Measurements from ENCODE around the gene SNX33. TPM values are rescaled to one million over a fixed set of nuclear protein-coding genes. Genes with fewer than 3 reads are reported as not detected.

Gene SNX33
- total and polyA plus RNA-seq, 2 of the 13 experiments (the other 11 are each of a cell fraction or from before 2014, with no cell fraction given): 11.0 to 11.6 TPM

DNA sequence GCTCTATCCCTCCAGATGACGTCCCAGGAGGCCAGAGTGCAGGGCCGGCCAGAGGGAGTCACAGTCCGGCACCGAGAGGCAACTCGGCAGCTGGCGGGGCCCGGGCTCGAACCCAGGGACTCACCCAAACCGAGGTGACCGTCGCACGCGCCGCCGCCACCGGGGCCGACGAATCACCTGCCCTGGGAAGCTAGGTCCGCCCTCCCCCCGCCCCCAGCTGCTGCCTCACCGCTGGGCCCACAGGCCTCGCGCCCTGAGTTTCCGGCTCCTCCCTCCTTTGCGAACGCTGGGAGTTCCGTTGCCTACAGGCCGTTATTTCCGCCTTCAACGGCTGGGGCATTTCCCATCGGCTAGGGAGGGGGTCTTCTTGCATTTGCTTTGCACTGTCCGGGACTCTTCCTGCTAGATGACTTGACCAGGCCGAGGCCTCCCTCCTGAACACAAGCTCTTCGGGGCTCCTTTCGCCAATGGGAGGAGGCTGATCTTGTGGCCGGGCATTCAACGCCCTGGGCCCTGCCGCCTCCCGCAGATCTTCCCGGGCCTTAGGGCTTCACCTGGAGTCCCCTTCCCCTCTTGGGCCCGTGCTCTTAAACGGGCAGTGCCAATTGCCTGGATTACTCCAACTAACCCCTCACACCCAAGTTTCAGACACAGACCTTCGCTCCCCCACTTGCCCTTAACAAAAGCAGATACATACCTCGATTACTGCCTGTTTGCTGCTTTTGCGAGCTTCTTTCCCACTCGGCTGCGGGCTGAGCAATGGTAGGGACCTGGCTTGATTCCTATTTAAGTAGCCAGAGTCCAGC lies 22.0 kb upstream of the SNX33 start, which contains the start of gene SNUPN (continued):
- TF ChIP-seq JDP2 (CRISPR knock-in tag; IDR thresholded peaks at IDR 0.05; ENCODE audit: borderline replicate concordance) (no peak), RFXAP (CRISPR knock-in tag; IDR thresholded peaks at IDR 0.05; ENCODE audit: borderline replicate concordance) (peak; percentile 83; the same call in 1 of the 2 replicates), ZNF101 (CRISPR knock-in tag; IDR thresholded peaks at IDR 0.05; ENCODE audit: borderline replicate concordance, low read depth) (no peak), ZNF143 (CRISPR knock-in tag; IDR thresholded peaks at IDR 0.05) (peak; percentile 78), ZNF619 (CRISPR knock-in tag; IDR thresholded peaks at IDR 0.05) (no peak), HNF4A (CRISPR knock-in tag; IDR thresholded peaks at IDR 0.05) (peak; percentile 36), KLF13 (CRISPR knock-in tag; IDR thresholded peaks at IDR 0.05) (no peak), CREB1 (IDR thresholded peaks at IDR 0.05) (peak; percentile 39; the same call in 1 of the 2 replicates), CREB1 (CRISPR knock-in tag; IDR thresholded peaks at IDR 0.05) (no peak), HNRNPUL1 (IDR thresholded peaks at IDR 0.05; ENCODE audit: low read depth, low read length) (no peak), SP140L (CRISPR knock-in tag; IDR thresholded peaks at IDR 0.05; ENCODE audit: borderline replicate concordance) (no peak), MYNN (CRISPR knock-in tag; IDR thresholded peaks at IDR 0.05; ENCODE audit: low read depth) (no peak), POGZ (CRISPR knock-in tag; IDR thresholded peaks at IDR 0.05) (peak; percentile 87), ZNF121 (CRISPR knock-in tag; IDR thresholded peaks at IDR 0.05) (0 out of 2 replicates have a peak, but pooled peaks have one; percentile 7), ZFAT (CRISPR knock-in tag; conservative IDR thresholded peaks at IDR 0.05) (0 out of 2 replicates have a peak, but pooled peaks have one; percentile 44), ZFP36 (IDR thresholded peaks at IDR 0.05; ENCODE audit: borderline replicate concordance, low read depth, low read length, partially characterized antibody) (no peak), HMG20B (CRISPR knock-in tag; conservative IDR thresholded peaks at IDR 0.05) (no peak), FOSL1 (CRISPR knock-in tag; IDR thresholded peaks at IDR 0.05; ENCODE audit: borderline replicate concordance) (no peak; the same call in 1 of the 2 replicates), NCOR1 (IDR thresholded peaks at IDR 0.05; ENCODE audit: borderline replicate concordance, low read length) (peak; percentile 26; the same call in 1 of the 2 replicates), DNMT3B (CRISPR knock-in tag; conservative IDR thresholded peaks at IDR 0.05) (no peak), PCBP1 (IDR thresholded peaks at IDR 0.05; ENCODE audit: borderline replicate concordance, low read depth, low read length) (no peak), ZNF251 (CRISPR knock-in tag; IDR thresholded peaks at IDR 0.05) (no peak)
- TF ChIP-seq, protein P1, sequence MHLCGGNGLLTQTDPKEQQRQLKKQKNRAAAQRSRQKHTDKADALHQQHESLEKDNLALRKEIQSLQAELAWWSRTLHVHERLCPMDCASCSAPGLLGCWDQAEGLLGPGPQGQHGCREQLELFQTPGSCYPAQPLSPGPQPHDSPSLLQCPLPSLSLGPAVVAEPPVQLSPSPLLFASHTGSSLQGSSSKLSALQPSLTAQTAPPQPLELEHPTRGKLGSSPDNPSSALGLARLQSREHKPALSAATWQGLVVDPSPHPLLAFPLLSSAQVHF (CRISPR knock-in tag; IDR thresholded peaks at IDR 0.05): no peak
- TF ChIP-seq, protein P2, sequence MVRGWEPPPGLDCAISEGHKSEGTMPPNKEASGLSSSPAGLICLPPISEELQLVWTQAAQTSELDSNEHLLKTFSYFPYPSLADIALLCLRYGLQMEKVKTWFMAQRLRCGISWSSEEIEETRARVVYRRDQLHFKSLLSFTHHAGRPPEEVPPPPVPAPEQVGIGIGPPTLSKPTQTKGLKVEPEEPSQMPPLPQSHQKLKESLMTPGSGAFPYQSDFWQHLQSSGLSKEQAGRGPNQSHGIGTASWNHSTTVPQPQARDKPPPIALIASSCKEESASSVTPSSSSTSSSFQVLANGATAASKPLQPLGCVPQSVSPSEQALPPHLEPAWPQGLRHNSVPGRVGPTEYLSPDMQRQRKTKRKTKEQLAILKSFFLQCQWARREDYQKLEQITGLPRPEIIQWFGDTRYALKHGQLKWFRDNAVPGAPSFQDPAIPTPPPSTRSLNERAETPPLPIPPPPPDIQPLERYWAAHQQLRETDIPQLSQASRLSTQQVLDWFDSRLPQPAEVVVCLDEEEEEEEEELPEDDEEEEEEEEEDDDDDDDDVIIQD (CRISPR knock-in tag; IDR thresholded peaks at IDR 0.05; ENCODE audit: low read depth): peak; percentile 47; the same call in 1 of the 2 replicates
- TF ChIP-seq, protein P3, sequence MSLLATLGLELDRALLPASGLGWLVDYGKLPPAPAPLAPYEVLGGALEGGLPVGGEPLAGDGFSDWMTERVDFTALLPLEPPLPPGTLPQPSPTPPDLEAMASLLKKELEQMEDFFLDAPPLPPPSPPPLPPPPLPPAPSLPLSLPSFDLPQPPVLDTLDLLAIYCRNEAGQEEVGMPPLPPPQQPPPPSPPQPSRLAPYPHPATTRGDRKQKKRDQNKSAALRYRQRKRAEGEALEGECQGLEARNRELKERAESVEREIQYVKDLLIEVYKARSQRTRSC (CRISPR knock-in tag; IDR thresholded peaks at IDR 0.05; ENCODE audit: low read depth): no peak
